Sigmoid colon (tissue), 4 donors: ENCODE results near the gene RDH14.

Source experiments
- CTCF ChIP-seq, 4 experiments: fragments of 450-650 bp in 3 of 4; fragments of 200-600 bp in 1 of 4; IDR thresholded peaks; one replicate each; pipeline ENCODE4 v1.5.1; 2016 to 2019; ENCODE audit warnings: antibody characterized with exemption in 4 of 4, mild to moderate bottlenecking in 3 of 4, moderate library complexity in 2 of 4
- EP300 ChIP-seq, 4 donors: sonication (generic); formaldehyde crosslinking; IDR thresholded peaks; one replicate each; pipeline ENCODE4 v1.6.1; 2017; ENCODE audit warnings: antibody characterized with exemption in 4 of 4
- POLR2A ChIP-seq, 2 donors: fragments of 450-650 bp; IDR thresholded peaks; one replicate each; pipeline ENCODE4 v1.6.1; 2016; ENCODE audit warnings: antibody characterized with exemption in 2 of 2, mild to moderate bottlenecking in 2 of 2, moderate library complexity in 2 of 2
- POLR2AphosphoS5 ChIP-seq, 4 donors: sonication (generic); formaldehyde crosslinking; IDR thresholded peaks; one replicate each; pipeline ENCODE4 v1.6.1; 2017; ENCODE audit warnings: antibody characterized with exemption in 4 of 4

- TF ChIP-seq POLR2A (IDR thresholded peaks at IDR 0.05): no peak
- TF ChIP-seq CTCF (IDR thresholded peaks at IDR 0.05): peak; percentile 81 to 91 (median 88)
- no peak for TF ChIP-seq EP300 (IDR thresholded peaks at IDR 0.05)
- peak in 3 of 4 donors; percentile 26 to 38 (median 35) for TF ChIP-seq POLR2AphosphoS5 (IDR thresholded peaks at IDR 0.05)
Observed at GRCh38 chr2:18520451-18521425, 39.7 kb downstream of the RDH14 start.
